ENCODE data around the gene NELFCD. TPM values are rescaled to one million over a fixed set of nuclear protein-coding genes. Genes with fewer than 3 reads are reported as not detected.
A peak's percentile ranks its signal among the peaks of the same experiment; 100 is the strongest.

Gene NELFCD
- total RNA-seq, 2 experiments from 2014 or later, result 95.7 to 97.0 TPM

GRCh38 chr20:59030911-59031563 lies 50.0 kb downstream of the NELFCD start:
- peak overlapping the region in 1 of 2 donors; percentile 47 for H3K27ac ChIP-seq (ENCODE audit: low read depth in 1 of 2, low read length in 2 of 2)
- CTCF ChIA-PET, result interaction anchor here (0.8 to 2.0 kb wide), 6 partner anchors 16 to 177 kb away, joined by 3 to 4 read pairs (median 4); no protein-coding TSS in a partner anchor
- POLR2A ChIA-PET, result interaction anchor here (0.6 to 4.1 kb wide), 17 partner anchors 11 to 407 kb away, joined by 3 to 67 read pairs (median 11); partner anchors contain the start of genes PRELID3B, STX16, TUBB1 and ZNF831
- Mint-ChIP-seq H3K4me1 (ENCODE audit: low read depth) (peaks cover 66% of the 10 kb centered on the region), H3K36me3 (ENCODE audit: low read depth) (peaks cover 88% of the 10 kb centered on the region), H3K27ac (peak overlapping the region; percentile 87), H3K27me3 (no peaks in the 10 kb centered on the region), H3K9me3 (no peaks in the 10 kb centered on the region), H3K4me3 (peak overlapping the region; percentile 97)
- H3K27me3 ChIP-seq (ENCODE audit: control insufficient read depth in 1 of 2, insufficient read depth in 2 of 2, low read length in 2 of 2), result no peaks in the 10 kb centered on the region
- ATAC-seq (ENCODE audit: poor library complexity) (no peak), DNase-seq (peak in 1 of 14 experiments; percentile 23)
- H3K4me3 ChIP-seq (ENCODE audit: low read length), result peak overlapping the region; percentile 76
- H3K4me1 ChIP-seq (ENCODE audit: insufficient read depth, low read length), result peaks cover 36% of the 10 kb centered on the region
- intact Hi-C loops (cut with DNase I, micrococcal nuclease), result loop anchor here (1.0 to 5.0 kb wide), 5 partner anchors 22 to 644 kb away; partner anchors contain the start of genes NELFCD (in 1 of the 2) and VAPB (in 1 of the 2)
- H3K36me3 ChIP-seq (ENCODE audit: insufficient read depth, low read length), result peaks cover 60% of the 10 kb centered on the region
- H3K9me3 ChIP-seq (ENCODE audit: control insufficient read depth in 1 of 2, insufficient read depth in 1 of 2, low read length in 2 of 2), result no peaks in the 10 kb centered on the region
- no peak for TF ChIP-seq CTCF (IDR thresholded peaks at IDR 0.05)

- Mint-ChIP-seq H3K9me3 (no peaks in the 10 kb centered on the region), H3K4me3 (peak overlapping the region; percentile 97), H3K36me3 (ENCODE audit: low read depth) (peaks cover 88% of the 10 kb centered on the region), H3K27ac (peak overlapping the region; percentile 87), H3K27me3 (no peaks in the 10 kb centered on the region), H3K4me1 (ENCODE audit: low read depth) (peaks cover 61% of the 10 kb centered on the region)
- peaks cover 35% of the 10 kb centered on the region for H3K4me1 ChIP-seq (ENCODE audit: insufficient read depth, low read length)
- H3K9me3 ChIP-seq (ENCODE audit: control insufficient read depth in 1 of 2, insufficient read depth in 1 of 2, low read length in 2 of 2), result no peaks in the 10 kb centered on the region
- TF ChIP-seq CTCF (IDR thresholded peaks at IDR 0.05), result no peak
- intact Hi-C loops (cut with DNase I, micrococcal nuclease), result loop anchor here (1.0 to 5.0 kb wide), 8 partner anchors 11 to 644 kb away; partner anchors contain the start of genes NELFCD (in 2 of the 2), PRELID3B (in 2 of the 2) and VAPB (in 1 of the 2)
- ATAC-seq (ENCODE audit: poor library complexity) (no peak), DNase-seq (peak in 3 of 14 experiments; percentile 45 to 69 (median 53))
- peaks cover 60% of the 10 kb centered on the region for H3K36me3 ChIP-seq (ENCODE audit: insufficient read depth, low read length)
- peak overlapping the region; percentile 47 to 86 for H3K27ac ChIP-seq (ENCODE audit: low read depth in 1 of 2, low read length in 2 of 2)
- peak overlapping the region; percentile 76 for H3K4me3 ChIP-seq (ENCODE audit: low read length)
- H3K27me3 ChIP-seq (ENCODE audit: control insufficient read depth in 1 of 2, insufficient read depth in 2 of 2, low read length in 2 of 2), result no peaks in the 10 kb centered on the region
- POLR2A ChIA-PET, result interaction anchor here (0.6 to 4.1 kb wide), 30 partner anchors 11 to 407 kb away, joined by 3 to 67 read pairs (median 6); partner anchors contain the start of genes NELFCD, PRELID3B, STX16 and TUBB1
- CTCF ChIA-PET, result interaction anchor here (0.8 to 2.0 kb wide), 8 partner anchors 13 to 190 kb away, joined by 3 to 5 read pairs (median 4); no protein-coding TSS in a partner anchor
These were observed 50.5 kb downstream of the NELFCD start for GRCh38 chr20:59031564-59032022.

GRCh38 chr20:59032023-59032712 lies 51.1 kb downstream of the NELFCD start, which contains the start of gene ATP5F1E:
ATP5F1E (minus strand) TSS chr20:59032335; CDS start chr20:59032251, 84 bp downstream.
- CTCF ChIA-PET, result interaction anchor here (0.8 to 2.0 kb wide), 12 partner anchors 12 to 190 kb away, joined by 3 to 5 read pairs (median 4); no protein-coding TSS in a partner anchor
- ATAC-seq (ENCODE audit: poor library complexity) (peak; percentile 95), DNase-seq (peak; percentile 94 to 99 (median 96))
- Histone ChIP-seq H3K36me3 (ENCODE audit: insufficient read depth, low read length) (peaks cover 59% of the 10 kb centered on the region), H3K9me3 (ENCODE audit: control insufficient read depth in 1 of 2, insufficient read depth in 1 of 2, low read length in 2 of 2) (no peaks in the 10 kb centered on the region), H3K4me1 (ENCODE audit: insufficient read depth, low read length) (peaks cover 31% of the 10 kb centered on the region), H3K27me3 (ENCODE audit: control insufficient read depth in 1 of 2, insufficient read depth in 2 of 2, low read length in 2 of 2) (no peaks in the 10 kb centered on the region), H3K4me3 (ENCODE audit: low read length) (peak within 1 kb of the TSS; percentile 76), H3K27ac (ENCODE audit: low read depth in 1 of 2, low read length in 2 of 2) (peak within 1 kb of the TSS; percentile 81 to 86)
- intact Hi-C loops (cut with DNase I, micrococcal nuclease), result loop anchor here (1.0 to 5.0 kb wide), 6 partner anchors 10 to 645 kb away; partner anchors contain the start of genes PRELID3B (in 2 of the 2), NELFCD (in 1 of the 2) and VAPB (in 1 of the 2)
- POLR2A ChIA-PET, result interaction anchor here (0.6 to 4.1 kb wide), 44 partner anchors 9 to 725 kb away, joined by 3 to 67 read pairs (median 4); partner anchors contain the start of genes NELFCD, PRELID3B, STX16 and TUBB1
- no peaks in the 10 kb centered on the region for H3K27me3 Mint-ChIP-seq
- H3K36me3 Mint-ChIP-seq (ENCODE audit: low read depth), result peaks cover 88% of the 10 kb centered on the region
- H3K4me1 Mint-ChIP-seq (ENCODE audit: low read depth), result peaks cover 61% of the 10 kb centered on the region
- H3K9me3 Mint-ChIP-seq, result no peaks in the 10 kb centered on the region
- H3K27ac Mint-ChIP-seq, result peak within 1 kb of the TSS; percentile 87
- peak within 1 kb of the TSS; percentile 97 for H3K4me3 Mint-ChIP-seq
- TF ChIP-seq CTCF (IDR thresholded peaks at IDR 0.05), result no peak

Data from CD4-positive, alpha-beta T cell (primary cell).